ENCODE results near the gene SUSD5. TPM values are rescaled to one million over a fixed set of nuclear protein-coding genes. Genes with fewer than 3 reads are reported as not detected.
"Not testable (repeated sequence)": the region's sequence is repeated elsewhere in the genome, so short reads cannot be mapped to it uniquely, and the experiment has no call there.

The SUSD5 gene
- polyA plus RNA-seq, 1 donor = 1.8 TPM

DNA sequence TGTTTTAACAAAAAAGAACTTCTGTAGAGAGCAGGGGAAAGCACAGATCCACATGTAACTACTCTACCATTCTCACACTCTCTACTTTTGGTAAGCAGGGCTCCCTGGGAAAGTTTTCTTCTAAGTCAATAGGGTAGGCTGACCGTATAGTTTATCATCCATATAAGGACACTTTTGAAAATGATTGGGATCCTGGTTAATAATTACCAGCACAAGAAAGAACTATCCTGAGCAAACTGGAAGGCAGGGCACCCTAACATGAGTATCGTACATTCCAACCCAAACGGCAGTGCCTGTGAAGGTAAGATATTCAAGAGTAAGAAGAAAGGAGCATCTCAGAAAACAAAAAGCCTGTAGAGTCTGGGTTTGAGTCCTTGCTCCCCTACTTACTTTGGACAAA is 22.1 kb downstream of the SUSD5 start:
- DNase-seq (ENCODE audit: low read depth) = no peak

DNA sequence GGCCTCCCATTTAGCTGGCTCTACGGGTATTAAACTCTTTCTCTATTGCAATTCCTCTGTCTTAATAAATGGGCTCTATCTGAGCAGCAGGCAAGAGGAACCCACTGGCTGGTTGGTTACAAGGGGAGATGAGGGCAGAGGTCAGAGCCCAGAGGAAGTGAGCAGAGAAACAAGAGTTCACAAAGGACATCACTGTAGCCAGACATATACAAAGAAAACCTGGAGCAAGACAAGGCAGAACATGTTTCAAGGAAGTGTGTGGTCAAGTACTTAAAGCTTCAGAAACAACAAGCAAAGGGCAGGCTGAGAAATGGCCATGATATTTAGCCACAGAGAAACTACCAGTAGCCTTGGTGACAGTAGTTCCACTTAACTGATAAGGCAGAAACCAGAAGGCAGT is 24.3 kb downstream of the SUSD5 start:
- no peak for DNase-seq (ENCODE audit: low read depth)

DNA sequence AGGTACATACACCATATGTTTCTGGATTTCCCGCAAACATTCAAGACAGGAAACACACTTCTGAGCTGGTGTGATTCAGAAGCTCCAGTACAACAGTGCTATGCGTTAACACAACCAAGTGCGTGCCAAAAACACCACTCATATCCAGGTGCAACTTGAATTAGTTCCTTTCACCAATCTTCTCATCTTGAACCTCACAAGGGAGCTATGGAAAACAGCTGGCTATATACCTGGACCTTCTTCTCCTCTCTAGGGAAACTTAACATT is 31.3 kb downstream of the SUSD5 start:
- DNase-seq (ENCODE audit: low read depth) = no peak

DNA sequence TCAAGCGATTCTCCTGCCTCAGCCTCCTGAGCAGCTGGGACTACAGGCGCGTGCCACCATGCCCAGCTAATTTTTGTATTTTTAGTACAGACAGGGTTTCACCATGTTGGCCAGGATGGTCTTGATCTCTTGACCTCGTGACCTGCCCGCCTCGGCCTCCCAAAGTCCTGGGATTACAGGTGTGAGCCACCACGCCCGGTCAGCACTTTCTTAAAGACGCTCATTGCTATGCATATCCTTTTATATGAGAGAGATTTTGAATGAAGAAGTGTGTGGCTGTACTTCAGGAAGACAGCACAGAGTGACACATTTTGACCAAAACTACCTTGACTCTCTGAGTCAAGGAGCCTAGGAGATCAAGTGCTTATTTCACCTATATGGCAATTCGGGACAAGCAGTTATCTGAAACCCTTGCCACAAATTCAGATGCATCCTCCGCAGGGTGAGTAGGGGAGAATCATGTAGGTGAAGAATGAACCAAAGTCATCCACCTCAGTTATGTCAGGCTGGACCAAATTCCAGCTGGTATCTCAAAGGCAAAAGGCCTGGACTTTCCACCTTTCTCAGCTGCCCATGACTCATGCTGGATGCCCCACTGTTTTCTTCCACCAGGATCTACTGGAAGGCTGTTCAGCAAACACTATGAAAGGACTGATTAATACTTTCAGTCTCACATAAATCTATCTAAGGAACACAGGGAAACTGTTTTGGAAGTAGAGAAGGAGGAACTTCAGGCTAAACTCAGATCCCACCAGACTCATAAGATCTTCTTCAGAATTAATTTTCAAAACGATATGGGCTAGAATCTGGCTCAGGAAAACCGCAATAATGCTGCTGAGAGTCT is 31.9 kb downstream of the SUSD5 start:
- DNase-seq (ENCODE audit: low read depth) = no peak

DNA sequence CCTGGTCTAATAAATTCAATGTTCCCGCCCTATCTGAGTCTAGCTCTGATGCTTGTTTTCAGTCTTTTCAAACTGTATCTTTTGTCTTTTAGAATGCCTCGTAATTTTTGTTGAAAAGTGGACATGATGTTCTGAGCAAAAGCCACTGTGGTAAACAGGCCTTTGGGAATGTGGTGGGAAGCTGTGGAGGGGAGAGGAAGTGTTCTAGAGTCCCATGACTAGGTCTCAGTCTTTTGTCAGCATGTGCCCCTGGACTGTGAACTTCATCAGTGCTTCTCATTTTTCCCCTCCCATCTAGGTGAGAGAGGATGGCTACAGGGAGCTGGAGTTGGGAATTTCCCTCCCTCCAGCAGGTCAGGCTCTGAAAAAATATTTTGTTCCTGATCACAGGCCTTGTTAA is 33.7 kb downstream of the SUSD5 start:
- DNase-seq (ENCODE audit: low read depth) = no peak

DNA sequence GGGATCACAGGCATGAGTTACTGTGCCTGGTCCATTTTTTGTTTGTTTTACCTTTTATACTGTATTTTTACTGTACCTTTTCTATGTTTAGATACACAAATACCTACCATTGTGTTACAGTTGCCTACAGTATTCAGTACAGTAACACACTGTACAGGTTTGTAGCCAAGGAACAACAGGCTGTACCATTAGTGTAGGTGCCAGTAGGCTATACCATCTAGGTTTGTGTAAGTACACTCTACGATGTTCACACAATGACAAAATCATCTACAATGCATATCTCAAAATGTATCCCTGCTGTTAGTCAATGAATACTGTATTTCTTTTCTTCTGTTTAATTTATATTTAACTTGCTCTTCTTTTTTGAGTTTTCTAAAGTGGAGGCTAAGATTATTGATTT is 37.0 kb downstream of the SUSD5 start:
- DNase-seq (ENCODE audit: low read depth) = not testable (repeated sequence)

DNA sequence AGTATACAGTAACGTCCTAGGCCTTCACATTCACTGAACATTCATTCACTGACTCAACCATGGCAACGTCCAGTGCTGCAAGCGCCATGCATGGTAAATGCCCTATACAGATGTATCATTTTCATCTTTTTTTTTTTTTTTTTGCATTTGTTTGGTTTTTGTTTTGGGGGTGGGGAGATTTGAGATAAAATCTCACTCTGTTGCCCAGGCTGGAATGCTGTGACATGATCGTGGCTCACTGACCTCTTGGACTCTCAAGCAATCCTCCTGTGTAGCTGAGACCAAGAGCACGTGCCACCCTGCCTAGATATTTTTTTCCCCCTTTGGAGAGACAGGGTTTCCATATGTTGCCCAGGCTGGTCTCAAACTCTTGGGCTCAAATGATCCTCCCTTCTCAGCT is 37.4 kb downstream of the SUSD5 start:
- DNase-seq (ENCODE audit: low read depth) = no peak

DNA sequence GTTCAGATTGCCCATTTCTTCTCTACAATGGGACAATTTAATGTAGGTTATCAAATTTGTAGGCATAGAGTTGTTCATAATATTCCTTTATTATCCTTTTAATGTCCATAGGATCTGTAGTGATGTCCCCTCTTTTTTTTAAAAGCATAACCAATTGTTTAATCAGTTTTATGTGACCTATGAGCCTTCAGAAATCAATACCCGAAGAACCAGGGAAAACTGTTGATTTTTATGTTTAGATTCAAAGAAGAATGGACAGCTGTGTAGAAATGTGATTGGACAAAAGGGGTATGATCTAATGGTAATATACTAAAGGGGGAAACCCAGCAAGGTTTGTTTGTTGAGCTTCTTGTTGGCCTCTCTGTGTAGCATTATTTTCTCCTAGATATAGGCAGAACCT is 39.5 kb downstream of the SUSD5 start:
- DNase-seq (ENCODE audit: low read depth) = no peak

DNA sequence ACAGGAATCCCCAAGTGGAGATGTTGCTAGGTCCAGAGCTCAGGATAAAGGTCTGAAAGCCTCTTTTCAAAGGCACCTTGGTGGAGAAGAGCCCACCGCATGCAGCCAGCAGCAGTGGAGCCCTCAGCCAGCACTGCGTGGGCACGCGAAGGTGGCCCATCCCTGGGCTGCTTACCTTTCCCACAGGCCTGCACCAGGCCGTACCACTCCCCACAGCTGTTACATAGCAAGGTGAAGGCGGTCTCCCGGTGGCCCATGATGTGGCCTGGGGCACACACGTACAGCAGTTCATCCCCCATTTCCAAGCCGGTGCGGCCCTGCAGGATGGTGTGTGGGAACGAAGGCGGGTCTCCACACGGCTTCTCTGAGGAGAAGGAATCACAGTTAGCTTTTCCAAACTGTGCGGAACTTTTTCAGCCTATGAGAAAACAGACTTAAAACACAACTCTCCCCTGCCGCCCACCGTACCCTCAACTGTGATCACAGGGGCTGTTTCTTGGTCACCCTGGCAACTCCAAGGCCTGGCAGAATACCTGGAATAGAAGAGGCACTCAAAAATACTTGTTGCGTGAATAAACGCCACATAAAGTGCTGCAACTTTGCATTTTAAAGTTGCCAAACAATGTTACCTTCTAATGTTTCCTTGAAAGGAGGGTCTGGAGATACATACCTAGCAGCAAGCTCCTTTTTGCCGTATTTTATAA is 43.7 kb downstream of the SUSD5 start:
- no peak for DNase-seq (ENCODE audit: low read depth)

DNA sequence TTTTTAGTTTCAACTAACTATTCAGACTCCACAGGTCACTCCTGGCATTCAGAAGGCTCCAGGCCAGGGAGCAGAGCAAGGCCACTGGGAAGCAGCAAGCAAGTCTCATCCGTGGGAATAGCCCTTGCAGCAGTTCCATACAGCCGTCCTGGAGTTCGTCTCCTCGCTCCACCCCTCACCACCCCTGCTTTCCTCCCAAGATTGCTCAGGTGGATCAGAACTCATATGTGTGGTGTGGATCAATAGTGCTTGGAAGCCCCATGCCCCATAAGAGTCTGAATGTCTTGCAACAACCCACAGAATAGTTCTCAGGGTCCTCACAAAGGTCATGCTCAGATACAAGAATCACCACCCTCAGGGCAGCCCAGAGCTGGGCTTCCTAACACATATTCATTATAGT is 44.5 kb downstream of the SUSD5 start:
- DNase-seq (ENCODE audit: low read depth) = no peak

DNA sequence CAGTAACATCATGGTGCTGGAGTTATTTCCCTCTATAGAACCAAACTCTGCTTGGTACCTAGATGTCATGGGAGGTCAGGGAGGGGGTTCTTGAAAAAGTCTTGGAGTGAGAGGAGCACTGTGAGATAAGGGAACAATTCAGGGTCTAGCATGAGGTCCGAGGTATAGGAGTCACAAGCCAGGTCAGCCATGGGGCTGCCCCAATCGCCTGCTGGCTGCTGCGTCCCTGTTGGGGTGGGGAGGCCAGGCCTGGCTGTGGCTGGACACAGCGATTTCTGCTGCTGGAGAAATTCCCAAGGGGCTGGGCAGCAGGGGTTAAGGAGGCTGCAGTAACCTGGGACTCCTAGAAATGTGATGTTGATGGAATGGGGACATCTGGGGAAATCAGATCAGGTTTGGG is 44.9 kb downstream of the SUSD5 start:
- no peak for DNase-seq (ENCODE audit: low read depth)

DNA sequence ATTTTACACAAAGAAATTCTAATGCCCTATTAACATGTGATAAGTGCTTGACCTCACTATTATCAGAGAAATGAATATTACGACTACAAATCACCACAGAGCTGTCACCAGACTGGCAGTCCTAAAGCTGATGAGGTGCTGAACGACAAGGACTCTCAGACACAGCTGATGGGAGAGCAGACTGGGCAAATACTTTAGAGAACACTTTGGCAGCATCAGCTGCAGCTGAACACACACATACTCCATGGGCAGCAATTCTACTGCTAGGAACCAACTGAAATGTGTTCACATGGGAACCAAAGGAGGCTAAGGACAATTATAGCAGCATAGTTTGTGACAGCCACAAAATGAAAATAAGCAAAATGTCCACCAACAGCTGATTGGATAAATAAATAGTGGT is 45.5 kb downstream of the SUSD5 start:
- no peak for DNase-seq (ENCODE audit: low read depth)

DNA sequence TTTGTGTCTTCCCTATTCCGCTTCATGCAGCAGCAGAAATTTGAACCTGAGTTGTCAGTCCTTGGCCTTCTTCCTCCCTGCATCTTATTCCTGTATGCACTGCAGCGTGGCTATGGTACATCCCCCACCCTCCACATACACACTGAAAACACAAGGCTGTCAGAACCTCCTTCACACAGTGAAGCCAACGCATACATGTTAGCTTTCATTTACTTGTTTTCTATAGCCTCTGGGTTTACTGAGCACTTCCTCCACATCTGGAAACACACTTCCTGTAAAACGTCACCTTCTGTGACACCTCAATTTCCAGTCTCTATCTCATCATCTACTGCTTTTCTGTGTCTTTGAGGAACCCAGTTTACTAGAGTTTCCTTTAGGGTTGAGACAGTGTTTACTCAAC is 47.0 kb downstream of the SUSD5 start:
- no peak for DNase-seq (ENCODE audit: low read depth)

DNA sequence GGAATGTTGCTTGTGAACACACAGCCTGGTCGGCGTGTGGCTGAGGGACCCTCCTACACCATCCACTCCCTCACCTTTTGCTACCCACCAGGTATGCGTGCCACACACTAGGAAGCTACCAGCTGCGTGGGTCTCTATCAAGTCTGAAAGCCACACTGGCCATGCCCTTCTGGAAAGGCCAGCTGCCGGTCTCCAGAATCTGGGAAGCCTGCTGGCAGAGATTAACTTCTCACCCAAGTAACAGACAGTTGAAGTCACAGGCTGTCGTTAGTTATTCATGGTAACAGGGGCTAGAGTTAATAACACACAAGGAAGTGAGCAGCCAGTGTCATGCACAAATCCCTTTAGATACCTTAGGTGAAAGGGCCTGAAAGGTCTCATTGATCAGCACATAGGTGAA is 48.1 kb downstream of the SUSD5 start:
- DNase-seq (ENCODE audit: low read depth) = no peak

DNA sequence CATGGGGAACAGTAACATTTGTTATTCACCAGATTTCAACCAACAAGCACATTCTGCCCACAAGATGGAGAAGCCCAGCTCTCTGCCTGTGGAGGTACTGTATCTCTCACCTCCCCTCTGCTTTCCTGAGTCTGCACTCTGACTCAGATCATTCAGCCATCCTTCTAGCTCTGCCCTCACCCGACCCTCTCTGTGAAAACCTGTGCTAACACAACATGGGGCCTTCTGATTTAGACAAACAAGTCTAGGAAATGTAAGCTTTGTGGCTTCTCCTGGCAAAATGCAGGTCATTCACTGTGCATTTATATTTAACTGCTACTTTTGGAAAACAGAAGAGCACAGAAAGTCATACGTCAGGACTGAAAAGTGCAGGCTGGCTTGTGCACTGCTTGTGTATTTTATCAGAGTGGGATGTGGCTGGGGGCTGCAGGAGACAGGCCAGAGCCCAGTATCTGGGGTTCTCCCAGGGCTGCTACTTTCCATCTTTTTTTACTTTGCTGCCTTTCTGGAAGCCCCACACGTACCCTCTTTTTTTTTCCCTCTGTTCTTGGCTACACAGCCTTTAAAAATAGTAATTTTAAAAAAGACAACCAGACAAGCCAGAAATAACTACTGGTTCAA is 50.8 kb downstream of the SUSD5 start:
- DNase-seq (ENCODE audit: low read depth) = no peak

DNA sequence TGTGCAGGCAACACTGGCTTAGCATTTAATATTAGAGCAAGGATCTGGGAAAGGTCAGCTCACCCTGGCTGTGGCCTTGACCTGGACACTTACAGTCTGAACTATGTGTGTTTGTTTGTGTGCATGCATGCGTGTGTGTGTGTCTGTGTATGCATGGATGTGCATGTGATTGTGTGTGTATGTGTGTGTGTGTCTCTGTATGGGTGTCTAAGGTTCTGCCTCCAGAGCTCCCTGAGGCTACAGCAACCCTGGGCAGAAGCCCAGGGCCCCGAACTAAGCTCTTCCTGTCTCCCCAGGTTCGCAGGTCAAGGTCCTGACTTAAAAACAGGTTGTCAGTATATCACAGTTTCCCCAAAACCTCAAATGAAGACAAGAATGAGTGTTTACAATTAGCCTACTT is 51.3 kb downstream of the SUSD5 start:
- DNase-seq (ENCODE audit: low read depth) = no peak

DNA sequence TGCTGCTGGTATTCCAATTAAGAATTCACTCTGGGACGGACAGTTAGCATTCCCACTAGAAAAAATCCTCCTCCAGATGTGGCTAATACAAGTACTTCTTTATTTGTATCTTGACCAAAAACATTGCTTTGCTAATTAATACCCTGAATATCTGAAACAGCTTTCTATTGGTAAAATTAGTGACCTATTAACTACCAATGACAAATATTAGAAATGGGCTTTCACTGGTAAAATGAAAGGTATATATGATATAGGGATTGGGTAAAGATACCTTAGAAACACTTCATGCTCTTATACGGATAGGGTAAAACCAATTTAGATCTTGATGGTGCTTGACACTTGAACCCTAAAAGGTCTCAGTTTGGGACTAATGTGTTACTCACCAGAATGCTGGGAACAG is 52.5 kb downstream of the SUSD5 start:
- DNase-seq (ENCODE audit: low read depth) = no peak

DNA sequence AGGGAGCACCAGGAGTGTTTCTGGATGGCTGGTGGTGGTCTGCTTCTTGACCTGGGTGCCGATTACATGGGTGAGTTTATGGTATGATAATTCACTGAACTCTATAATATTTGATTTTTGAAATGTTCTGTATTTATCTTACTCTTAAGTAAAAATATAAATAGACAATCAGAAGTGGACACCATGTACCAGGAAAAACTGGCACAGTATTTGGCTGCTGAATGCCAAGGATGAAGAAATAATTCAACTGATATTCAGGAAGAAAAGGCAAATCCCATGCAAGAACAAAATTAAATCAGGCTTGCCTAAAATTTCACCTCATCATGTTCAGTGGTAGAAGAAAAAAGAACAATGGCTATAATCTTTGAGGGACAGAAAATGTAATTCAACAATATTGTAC is 53.2 kb downstream of the SUSD5 start:
- DNase-seq (ENCODE audit: low read depth) = no peak

DNA sequence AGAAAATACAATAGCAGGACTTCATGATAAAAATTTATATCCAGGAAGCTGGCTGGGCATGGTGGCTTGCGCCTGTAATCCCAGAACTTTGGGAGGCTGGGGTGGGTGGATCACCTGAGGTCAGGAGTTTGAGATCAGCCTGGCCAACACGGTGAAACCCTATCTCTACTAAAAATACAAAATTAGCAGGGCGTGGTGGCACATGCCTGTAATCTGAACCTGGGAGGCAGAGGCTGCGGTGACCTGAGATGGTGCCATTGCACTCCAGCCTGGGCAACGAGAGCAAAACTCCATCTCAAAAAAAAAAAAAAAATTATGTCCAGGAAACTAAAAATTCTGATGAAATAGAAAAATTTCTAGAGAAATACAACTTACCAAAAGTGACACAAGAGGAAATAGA is 56.0 kb downstream of the SUSD5 start:
- DNase-seq (ENCODE audit: low read depth) = not testable (repeated sequence)

DNA sequence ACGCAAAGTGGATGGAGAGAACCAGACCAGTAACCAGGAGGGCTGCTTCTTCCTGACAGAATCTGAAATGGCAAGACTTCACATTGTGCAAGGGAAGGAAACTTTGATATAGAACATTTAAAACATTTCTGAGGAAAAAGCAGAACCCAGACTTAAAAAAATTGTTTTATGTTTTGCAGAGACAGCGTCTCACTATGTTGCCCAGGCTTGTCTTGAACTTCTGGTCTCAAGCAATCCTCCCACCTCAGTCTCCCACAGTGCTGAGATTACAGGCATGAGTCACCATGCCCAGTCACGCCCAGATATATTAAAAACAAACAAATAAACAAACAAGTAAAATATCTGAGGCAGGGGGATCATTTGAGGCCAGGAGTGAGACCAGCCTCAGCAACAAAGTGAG is 58.6 kb downstream of the SUSD5 start:
- no peak for DNase-seq (ENCODE audit: low read depth)

DNA sequence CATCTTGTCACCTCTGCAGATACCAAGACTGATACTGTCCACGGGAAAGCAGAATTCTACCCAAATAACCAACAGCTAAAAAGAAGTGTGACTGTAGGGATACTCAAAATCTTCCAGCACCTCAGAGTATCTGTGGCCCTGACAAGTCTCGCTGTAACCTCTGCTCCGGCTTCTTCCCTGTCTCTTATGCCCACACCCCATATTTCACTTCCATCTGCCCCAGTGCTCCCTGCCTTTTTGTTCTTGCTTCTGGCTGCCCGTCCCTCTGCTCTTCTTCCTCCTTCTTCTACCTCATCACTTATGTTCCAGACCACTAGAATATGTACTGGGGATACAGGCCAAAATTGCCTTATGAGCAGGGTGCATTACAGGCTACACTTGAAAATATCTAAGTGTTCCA is 59.4 kb downstream of the SUSD5 start:
- no peak for DNase-seq (ENCODE audit: low read depth)

DNA sequence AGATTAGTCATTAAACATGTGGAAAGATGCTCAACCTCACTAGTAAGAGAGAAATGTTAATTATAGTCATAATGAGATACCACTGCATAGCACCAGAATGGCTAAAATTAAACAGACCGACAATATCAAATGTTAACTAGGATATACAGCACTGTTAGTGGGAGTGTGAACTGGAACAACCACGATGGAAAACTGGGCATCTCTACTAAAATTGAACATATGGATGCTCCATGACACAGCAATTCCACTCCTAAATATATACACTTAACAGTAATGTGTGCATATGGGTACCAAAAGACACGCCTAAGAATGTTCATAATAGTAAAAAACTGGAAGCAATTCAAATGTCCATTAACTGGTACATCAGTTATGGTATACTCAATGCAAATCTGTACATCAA is 63.3 kb downstream of the SUSD5 start:
- no peak for DNase-seq (ENCODE audit: low read depth)

DNA sequence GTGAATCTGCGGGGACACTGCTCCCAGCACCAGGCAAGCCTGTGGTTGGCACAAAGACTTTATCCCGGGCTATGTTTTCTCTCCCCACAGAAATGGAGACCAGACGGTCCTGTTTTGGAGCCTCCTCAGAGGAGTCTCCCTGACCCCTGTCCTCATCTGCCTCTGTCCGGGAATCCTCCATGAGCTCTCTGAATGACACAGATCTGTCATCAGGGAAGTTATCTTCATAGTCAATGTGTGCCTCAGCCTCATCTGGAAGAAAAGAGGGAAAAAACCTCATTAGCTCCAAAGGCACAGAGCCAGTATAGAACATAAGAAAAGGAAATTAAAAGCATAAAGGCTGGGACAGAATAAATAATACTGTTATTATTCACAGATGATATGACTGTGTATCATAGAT is 64.8 kb downstream of the SUSD5 start:
- no peak for DNase-seq (ENCODE audit: low read depth)
